NT2/D1 (cell line): ENCODE data around the gene DDIT3.

ENCODE experiments used
- SUZ12 ChIP-seq: IDR thresholded peaks from 2 replicates; pipeline ENCODE4 v1.6.1; 2011; ENCODE audit not compliant: insufficient read length, insufficient read depth; ENCODE audit errors: extremely low read depth
- YY1 ChIP-seq: IDR thresholded peaks from 2 replicates; pipeline ENCODE4 v1.6.1; 2011; ENCODE audit not compliant: insufficient read length, insufficient read depth

DNA sequence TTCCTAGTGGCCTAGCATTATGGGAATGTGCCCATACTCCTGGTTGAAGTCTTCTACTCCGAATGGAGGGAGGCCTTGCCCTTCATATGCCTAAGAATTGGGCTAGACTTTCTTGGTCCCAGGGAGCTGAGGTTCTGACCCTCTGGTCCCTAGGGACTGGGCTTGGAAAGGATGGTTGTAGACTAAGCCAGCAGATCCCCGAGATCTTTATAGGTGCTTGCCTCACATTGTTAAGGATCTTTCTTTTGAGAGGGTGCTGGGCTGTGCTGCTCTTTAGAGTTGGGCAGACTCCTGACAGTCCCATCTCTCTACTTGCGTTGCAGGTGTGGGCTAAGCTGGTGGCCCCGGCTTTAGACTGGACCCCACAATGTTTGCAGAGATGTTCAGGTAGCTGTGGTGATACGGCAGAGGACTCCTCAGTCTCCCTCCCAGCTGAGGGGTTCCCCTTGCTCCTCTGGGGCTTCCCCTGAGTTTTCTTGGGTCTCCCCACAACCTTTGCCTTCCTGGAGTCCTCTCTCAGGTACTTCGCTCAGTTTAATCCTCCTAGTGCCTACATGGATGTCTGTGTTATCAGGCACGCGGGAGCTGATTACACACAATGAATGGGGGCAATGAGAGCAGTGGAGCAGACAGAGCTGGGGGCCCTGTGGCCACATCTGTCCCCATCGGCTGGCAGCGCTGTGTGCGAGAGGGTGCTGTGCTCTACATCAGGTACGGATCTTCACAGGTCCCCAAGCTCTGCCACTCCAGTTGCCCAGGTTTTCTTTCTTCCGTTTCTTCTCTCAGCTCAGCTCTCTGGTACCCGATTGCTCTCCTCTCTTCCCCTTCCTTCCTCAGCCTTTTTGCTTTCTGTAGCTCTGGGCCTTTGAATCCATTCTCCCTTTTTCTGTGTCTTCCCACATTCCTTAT lies 3.6 kb upstream of the DDIT3 start:
- no peak for TF ChIP-seq SUZ12
- TF ChIP-seq YY1, result no peak
